Prostate gland (tissue), 2 donors: ENCODE data around the gene ACAD9.

Experiments
- CTCF ChIP-seq, 4 experiments: fragments of 200-600 bp in 2 of 4; fragments of 450-650 bp in 2 of 4; sonication (generic) in 2 of 4; IDR thresholded peaks; 1 replicate in 3 of 4; 2 replicates in 1 of 4; pipeline ENCODE4 v1.5.1; 2016 to 2019; ENCODE audit warnings: antibody characterized with exemption in 4 of 4, mild to moderate bottlenecking in 2 of 4, moderate library complexity in 2 of 4
- POLR2A ChIP-seq: fragments of 450-650 bp; IDR thresholded peaks from one replicate; pipeline ENCODE4 v1.6.1; 2016; ENCODE audit warnings: antibody characterized with exemption, mild to moderate bottlenecking
- POLR2AphosphoS5 ChIP-seq: sonication (generic); formaldehyde crosslinking; IDR thresholded peaks from one replicate; pipeline ENCODE4 v1.6.1; 2017; ENCODE audit warnings: antibody characterized with exemption

- no peak for TF ChIP-seq CTCF (IDR thresholded peaks at IDR 0.05)
- TF ChIP-seq POLR2A = no peak
- no peak for TF ChIP-seq POLR2AphosphoS5
Measured at GRCh38 chr3:128945878-128946175, 66.4 kb downstream of the ACAD9 start.
